ENCODE measurements around the gene SFXN4.
A peak's percentile ranks its signal among the peaks of the same experiment; 100 is the strongest.

GRCh38 chr10:119178372-119179119 lies 13.0 kb upstream of the SFXN4 start, which contains the start of gene PRDX3:
- no peak for TF ChIP-seq CTCF (IDR thresholded peaks at IDR 0.05; ENCODE audit: low read depth, low read length, missing input control)
- peak; percentile 98 for TF ChIP-seq YY1 (IDR thresholded peaks at IDR 0.05)
- TF ChIP-seq, protein P1, sequence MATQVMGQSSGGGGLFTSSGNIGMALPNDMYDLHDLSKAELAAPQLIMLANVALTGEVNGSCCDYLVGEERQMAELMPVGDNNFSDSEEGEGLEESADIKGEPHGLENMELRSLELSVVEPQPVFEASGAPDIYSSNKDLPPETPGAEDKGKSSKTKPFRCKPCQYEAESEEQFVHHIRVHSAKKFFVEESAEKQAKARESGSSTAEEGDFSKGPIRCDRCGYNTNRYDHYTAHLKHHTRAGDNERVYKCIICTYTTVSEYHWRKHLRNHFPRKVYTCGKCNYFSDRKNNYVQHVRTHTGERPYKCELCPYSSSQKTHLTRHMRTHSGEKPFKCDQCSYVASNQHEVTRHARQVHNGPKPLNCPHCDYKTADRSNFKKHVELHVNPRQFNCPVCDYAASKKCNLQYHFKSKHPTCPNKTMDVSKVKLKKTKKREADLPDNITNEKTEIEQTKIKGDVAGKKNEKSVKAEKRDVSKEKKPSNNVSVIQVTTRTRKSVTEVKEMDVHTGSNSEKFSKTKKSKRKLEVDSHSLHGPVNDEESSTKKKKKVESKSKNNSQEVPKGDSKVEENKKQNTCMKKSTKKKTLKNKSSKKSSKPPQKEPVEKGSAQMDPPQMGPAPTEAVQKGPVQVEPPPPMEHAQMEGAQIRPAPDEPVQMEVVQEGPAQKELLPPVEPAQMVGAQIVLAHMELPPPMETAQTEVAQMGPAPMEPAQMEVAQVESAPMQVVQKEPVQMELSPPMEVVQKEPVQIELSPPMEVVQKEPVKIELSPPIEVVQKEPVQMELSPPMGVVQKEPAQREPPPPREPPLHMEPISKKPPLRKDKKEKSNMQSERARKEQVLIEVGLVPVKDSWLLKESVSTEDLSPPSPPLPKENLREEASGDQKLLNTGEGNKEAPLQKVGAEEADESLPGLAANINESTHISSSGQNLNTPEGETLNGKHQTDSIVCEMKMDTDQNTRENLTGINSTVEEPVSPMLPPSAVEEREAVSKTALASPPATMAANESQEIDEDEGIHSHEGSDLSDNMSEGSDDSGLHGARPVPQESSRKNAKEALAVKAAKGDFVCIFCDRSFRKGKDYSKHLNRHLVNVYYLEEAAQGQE (IDR thresholded peaks at IDR 0.05): peak; percentile 61
- TF ChIP-seq SP1 (IDR thresholded peaks at IDR 0.05): peak; percentile 38
- no peak for TF ChIP-seq EGR1 (IDR thresholded peaks at IDR 0.05; ENCODE audit: low read depth in 2 of 2)
- TF ChIP-seq GABPA (IDR thresholded peaks at IDR 0.05 in 1 of 2, conservative IDR thresholded peaks at IDR 0.05 in 1 of 2): no peak
- TF ChIP-seq MAX (IDR thresholded peaks at IDR 0.05): peak; percentile 5
